Keratinocyte (primary cell): Measurements from ENCODE around the gene ADAM12. TPM values are rescaled to one million over a fixed set of nuclear protein-coding genes. Genes with fewer than 3 reads are reported as not detected.

Experiments used
- DNase-seq: peaks from one replicate; pipeline ENCODE4 v3.0.0-alpha.2; 2011; ENCODE audit warnings: low read depth, missing footprints, low spot score
- FAIRE-seq: peaks from 2 replicates; lab custom pipeline; 2011; peaks lifted over from hg19 to GRCh38; lab: Jason Lieb, UNC
- H2AFZ ChIP-seq: 2 replicates; pipeline ENCODE4 v1.6.0; 2012; ENCODE audit warnings: low read length, control low read depth, inconsistent platforms; ENCODE audit not compliant: control insufficient read depth
- H3K27ac ChIP-seq: 2 replicates; pipeline ENCODE4 v1.5.1; 2011; ENCODE audit warnings: low read length; ENCODE audit not compliant: control insufficient read depth, insufficient read depth
- H3K27me3 ChIP-seq: 3 replicates; pipeline ENCODE4 v1.6.0; 2011; ENCODE audit warnings: low read length; ENCODE audit not compliant: control insufficient read depth, insufficient read depth; ENCODE audit errors: extremely low read depth
- H3K36me3 ChIP-seq, 2 experiments: 2 replicates in 1 of 2; 3 replicates in 1 of 2; pipeline ENCODE4 v1.5.1; 2011; ENCODE audit warnings: low read length in 2 of 2, mild to moderate bottlenecking in 1 of 2; ENCODE audit not compliant: control insufficient read depth in 2 of 2, insufficient read depth in 2 of 2; ENCODE audit errors: extremely low read depth in 1 of 2
- H3K4me1 ChIP-seq: 3 replicates; pipeline ENCODE4 v1.5.1; 2011; ENCODE audit warnings: low read length; ENCODE audit not compliant: control insufficient read depth, insufficient read depth; ENCODE audit errors: extremely low read depth
- H3K4me2 ChIP-seq: 3 replicates; pipeline ENCODE4 v1.6.0; 2011; ENCODE audit warnings: low read depth, low read length; ENCODE audit not compliant: control insufficient read depth, insufficient read depth; ENCODE audit errors: extremely low read depth
- H3K4me3 ChIP-seq, 3 experiments: fragments of 200-600 bp in 1 of 3; sonication (generic) in 1 of 3; 2 replicates in 2 of 3; 3 replicates in 1 of 3; pipeline ENCODE4 v1.5.1; 2011 to 2016; ENCODE audit warnings: low read length in 3 of 3, mild to moderate bottlenecking in 3 of 3, control low read depth in 2 of 3, inconsistent platforms in 1 of 3, low read depth in 1 of 3, mixed read lengths in 1 of 3, mixed run types in 1 of 3, moderate library complexity in 1 of 3; ENCODE audit not compliant: control insufficient read depth in 2 of 3, insufficient read depth in 2 of 3; ENCODE audit errors: extremely low read depth in 1 of 3
- H3K79me2 ChIP-seq: 2 replicates; pipeline ENCODE4 v1.6.0; 2012; ENCODE audit warnings: low read length; ENCODE audit not compliant: control insufficient read depth, insufficient read depth
- H3K9ac ChIP-seq: 3 replicates; pipeline ENCODE4 v1.6.0; 2011; ENCODE audit warnings: low read length; ENCODE audit not compliant: control insufficient read depth, insufficient read depth; ENCODE audit errors: extremely low read depth
- H3K9me1 ChIP-seq: 3 replicates; pipeline ENCODE4 v1.6.0; 2011; ENCODE audit warnings: low read length; ENCODE audit not compliant: control insufficient read depth, insufficient read depth; ENCODE audit errors: extremely low read depth
- H3K9me3 ChIP-seq: 2 replicates; pipeline ENCODE4 v1.5.1; 2012; ENCODE audit warnings: low read depth, low read length; ENCODE audit not compliant: control insufficient read depth
- H4K20me1 ChIP-seq: 3 replicates; pipeline ENCODE4 v1.6.0; 2011; ENCODE audit warnings: low read length; ENCODE audit not compliant: control insufficient read depth, insufficient read depth; ENCODE audit errors: extremely low read depth
- EZH2 ChIP-seq: IDR thresholded peaks from one replicate; pipeline ENCODE4 v1.6.1; 2012; ENCODE audit warnings: inconsistent platforms, mild to moderate bottlenecking, low read length, moderate library complexity
- dilution Hi-C: fragments of 300-500 bp; cut with MboI; formaldehyde crosslinking; loops from one replicate; pipeline ENCODE4 v1.7.0; 2020; ENCODE audit warnings: low sequenced_read_pairs; ENCODE audit not compliant: extremely low pct_ligation_motif_present
- polyA plus RNA-seq, 5 experiments: library from polyadenylated mRNA; depleted of rRNA in 3 of 5; stranded (reverse) in 3 of 5; stranded (forward) in 1 of 5; unstranded in 1 of 5; fragments of >200 nt; gene quantifications; 1 replicate in 1 of 5; 2 replicates in 3 of 5; 3 replicates in 1 of 5; pipeline versions ENCODE4 v1.2.1 to v1.2.3, GENCODE V29; 2011 to 2012; ENCODE audit warnings: missing spikeins in 2 of 5, low read depth in 1 of 5, low replicate concordance in 1 of 5
- TF ChIP-seq, protein P1 (sequence below), 3 experiments: IDR thresholded peaks in 1 of 3; conservative IDR thresholded peaks in 1 of 3; optimal IDR thresholded peaks in 1 of 3; 2 replicates in 2 of 3; 3 replicates in 1 of 3; pipeline versions ENCODE3 to v1.5.1; 2011; ENCODE audit warnings: low read length in 3 of 3, mild to moderate bottlenecking in 3 of 3, moderate library complexity in 2 of 3, control low read depth in 1 of 3, inconsistent platforms in 1 of 3; ENCODE audit not compliant: insufficient read depth in 2 of 3; ENCODE audit errors: extremely low read depth in 1 of 3

ADAM12 gene
- polyA plus RNA-seq, 1 donor (not counting 4 experiments of a cell fraction or from before 2014, with no cell fraction given): 0.07 TPM

DNA sequence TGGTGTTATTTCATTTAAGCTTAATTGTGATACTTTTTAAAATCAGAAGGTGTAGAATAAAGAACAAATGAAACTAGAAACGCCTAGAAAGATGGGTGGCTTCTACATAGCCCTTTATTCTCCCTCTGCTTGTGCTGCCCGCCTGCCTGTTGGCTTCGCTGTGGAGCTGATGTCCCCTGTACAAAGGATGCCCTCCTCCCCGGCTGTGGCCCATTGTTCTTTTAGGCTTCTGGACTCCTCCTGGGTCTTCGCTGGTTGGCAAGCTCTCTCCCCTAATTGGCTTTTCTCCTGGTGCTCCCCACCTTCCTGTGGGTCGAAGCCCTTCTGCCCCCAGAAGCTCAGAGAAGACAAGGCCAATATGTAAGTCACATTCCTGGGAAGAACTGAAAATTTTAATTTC is 393.7 kb downstream of the ADAM12 start:
- Histone ChIP-seq H3K9ac (no peak overlapping the region), H4K20me1 (no peaks in the 10 kb centered on the region), H3K4me2 (no peak overlapping the region), H3K36me3 (no peaks in the 10 kb centered on the region), H3K9me3 (no peaks in the 10 kb centered on the region), H3K79me2 (no peaks in the 10 kb centered on the region), H3K4me1 (no peaks in the 10 kb centered on the region), H3K4me3 (no peak overlapping the region), H3K27me3 (no peaks in the 10 kb centered on the region), H3K27ac (no peak overlapping the region), H3K9me1 (no peaks in the 10 kb centered on the region), H2AFZ (no peak overlapping the region)
- no peak for DNase-seq
- no peak for TF ChIP-seq EZH2
- TF ChIP-seq, protein P1, sequence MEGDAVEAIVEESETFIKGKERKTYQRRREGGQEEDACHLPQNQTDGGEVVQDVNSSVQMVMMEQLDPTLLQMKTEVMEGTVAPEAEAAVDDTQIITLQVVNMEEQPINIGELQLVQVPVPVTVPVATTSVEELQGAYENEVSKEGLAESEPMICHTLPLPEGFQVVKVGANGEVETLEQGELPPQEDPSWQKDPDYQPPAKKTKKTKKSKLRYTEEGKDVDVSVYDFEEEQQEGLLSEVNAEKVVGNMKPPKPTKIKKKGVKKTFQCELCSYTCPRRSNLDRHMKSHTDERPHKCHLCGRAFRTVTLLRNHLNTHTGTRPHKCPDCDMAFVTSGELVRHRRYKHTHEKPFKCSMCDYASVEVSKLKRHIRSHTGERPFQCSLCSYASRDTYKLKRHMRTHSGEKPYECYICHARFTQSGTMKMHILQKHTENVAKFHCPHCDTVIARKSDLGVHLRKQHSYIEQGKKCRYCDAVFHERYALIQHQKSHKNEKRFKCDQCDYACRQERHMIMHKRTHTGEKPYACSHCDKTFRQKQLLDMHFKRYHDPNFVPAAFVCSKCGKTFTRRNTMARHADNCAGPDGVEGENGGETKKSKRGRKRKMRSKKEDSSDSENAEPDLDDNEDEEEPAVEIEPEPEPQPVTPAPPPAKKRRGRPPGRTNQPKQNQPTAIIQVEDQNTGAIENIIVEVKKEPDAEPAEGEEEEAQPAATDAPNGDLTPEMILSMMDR (optimal IDR thresholded peaks at IDR 0.05 in 1 of 3, IDR thresholded peaks at IDR 0.05 in 1 of 3, conservative IDR thresholded peaks at IDR 0.05 in 1 of 3; ENCODE audit: extremely low read depth in 1 of 3, insufficient read depth in 2 of 3, low read length in 3 of 3): no peak
- dilution Hi-C loops: no loop called here
- no peak for FAIRE-seq

DNA sequence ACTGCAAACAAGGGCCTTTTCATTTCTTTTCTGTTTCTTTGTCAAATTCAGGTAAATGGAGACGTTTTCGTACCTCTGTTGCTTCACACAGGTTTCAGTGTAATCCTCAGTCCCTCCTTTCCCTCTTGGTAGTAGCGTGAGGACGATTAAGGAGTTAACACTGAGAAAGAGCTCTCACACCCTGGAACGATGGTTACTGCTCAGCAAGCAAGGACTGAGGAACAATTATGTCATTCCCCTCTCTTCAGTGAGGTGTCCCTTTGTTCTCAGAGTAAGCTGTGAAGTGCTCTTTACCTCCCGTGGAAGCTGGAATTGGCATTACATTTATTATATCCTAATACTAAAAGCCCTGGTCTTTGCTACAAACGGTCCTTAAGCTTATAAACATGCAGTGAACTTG is 396.0 kb downstream of the ADAM12 start:
- dilution Hi-C loops: no loop called here
- Histone ChIP-seq H3K4me2 (no peak overlapping the region), H3K27me3 (no peaks in the 10 kb centered on the region), H3K9me3 (no peaks in the 10 kb centered on the region), H3K9ac (no peak overlapping the region), H4K20me1 (no peaks in the 10 kb centered on the region), H3K79me2 (no peaks in the 10 kb centered on the region), H3K4me3 (no peak overlapping the region), H2AFZ (no peak overlapping the region), H3K4me1 (no peaks in the 10 kb centered on the region), H3K36me3 (no peaks in the 10 kb centered on the region), H3K9me1 (no peaks in the 10 kb centered on the region), H3K27ac (no peak overlapping the region)
- DNase-seq (no peak), FAIRE-seq (no peak)
- TF ChIP-seq, protein P1 (optimal IDR thresholded peaks at IDR 0.05 in 1 of 3, IDR thresholded peaks at IDR 0.05 in 1 of 3, conservative IDR thresholded peaks at IDR 0.05 in 1 of 3; ENCODE audit: extremely low read depth in 1 of 3, insufficient read depth in 2 of 3, low read length in 3 of 3): no peak
- no peak for TF ChIP-seq EZH2
